H9 (cell line): Measurements from ENCODE around the gene AEN. TPM values are rescaled to one million over a fixed set of nuclear protein-coding genes. Genes with fewer than 3 reads are reported as not detected.

ENCODE experiments used
- DNase-seq: peaks from one replicate; pipeline ENCODE4 v3.0.0-alpha.2; 2017
- H2AFZ ChIP-seq: one replicate; pipeline ENCODE4 v1.6.1; 2013; ENCODE audit warnings: mild to moderate bottlenecking, low read length, control low read depth, moderate library complexity
- H2AK5ac ChIP-seq: 2 replicates; pipeline ENCODE4 v1.6.1; 2013; ENCODE audit warnings: low read length, control low read depth, mixed read lengths; ENCODE audit not compliant: insufficient read length
- H2BK120ac ChIP-seq: one replicate; pipeline ENCODE4 v1.6.1; 2013; ENCODE audit warnings: low read depth, mild to moderate bottlenecking, low read length, control low read depth, inconsistent platforms; ENCODE audit not compliant: poor library complexity, severe bottlenecking
- H2BK12ac ChIP-seq: 2 replicates; pipeline ENCODE4 v1.6.1; 2013; ENCODE audit warnings: low read length, control low read depth, mixed read lengths, low read depth; ENCODE audit not compliant: insufficient read length
- H2BK15ac ChIP-seq: 2 replicates; pipeline ENCODE4 v1.6.1; 2013; ENCODE audit warnings: low read depth, low read length, control low read depth
- H2BK20ac ChIP-seq: one replicate; pipeline ENCODE4 v1.6.1; 2013; ENCODE audit warnings: low read depth, mild to moderate bottlenecking, low read length, control low read depth, inconsistent platforms; ENCODE audit not compliant: poor library complexity, severe bottlenecking
- H2BK5ac ChIP-seq: 2 replicates; pipeline ENCODE4 v1.6.1; 2013; ENCODE audit warnings: low read length, control low read depth, mixed read lengths; ENCODE audit not compliant: insufficient read length
- H3K14ac ChIP-seq: 2 replicates; pipeline ENCODE4 v1.6.1; 2013; ENCODE audit warnings: low read length, control low read depth; ENCODE audit not compliant: insufficient read depth
- H3K18ac ChIP-seq: 2 replicates; pipeline ENCODE4 v1.6.1; 2013; ENCODE audit warnings: low read depth, mild to moderate bottlenecking, mixed read lengths, low read length, control low read depth; ENCODE audit not compliant: insufficient read length
- H3K23ac ChIP-seq: 2 replicates; pipeline ENCODE4 v1.6.1; 2013; ENCODE audit warnings: low read length, control low read depth, mixed read lengths, low read depth; ENCODE audit not compliant: insufficient read length
- H3K23me2 ChIP-seq: 2 replicates; pipeline ENCODE4 v1.6.1; 2013; ENCODE audit warnings: low read depth, mild to moderate bottlenecking, mixed read lengths, low read length, control low read depth; ENCODE audit not compliant: insufficient read length, poor library complexity, severe bottlenecking
- H3K27ac ChIP-seq: 2 replicates; pipeline ENCODE4 v1.5.1; 2013; ENCODE audit warnings: low read length, control low read depth, mixed read lengths, low read depth; ENCODE audit not compliant: insufficient read length
- H3K27me3 ChIP-seq: 2 replicates; pipeline ENCODE4 v1.6.1; 2013; ENCODE audit warnings: low read length, control low read depth, inconsistent platforms; ENCODE audit not compliant: insufficient read depth
- H3K4ac ChIP-seq: 2 replicates; pipeline ENCODE4 v1.6.1; 2013; ENCODE audit warnings: low read depth, mild to moderate bottlenecking, control low read depth, inconsistent platforms, low read length, moderate library complexity
- H3K4me1 ChIP-seq: 2 replicates; pipeline ENCODE4 v1.6.1; 2013; ENCODE audit warnings: low read length, control low read depth, inconsistent platforms; ENCODE audit not compliant: insufficient read depth
- H3K4me2 ChIP-seq: 2 replicates; pipeline ENCODE4 v1.6.1; 2013; ENCODE audit warnings: low read length, control low read depth, mixed read lengths; ENCODE audit not compliant: insufficient read length, insufficient read depth
- H3K56ac ChIP-seq: 2 replicates; pipeline ENCODE4 v1.6.1; 2013; ENCODE audit warnings: low read depth, mild to moderate bottlenecking, mixed read lengths, low read length, control low read depth; ENCODE audit not compliant: insufficient read length
- H3K79me1 ChIP-seq: 2 replicates; pipeline ENCODE4 v1.6.1; 2013; ENCODE audit warnings: low read depth, mild to moderate bottlenecking, moderate library complexity, low read length, control low read depth, inconsistent platforms; ENCODE audit not compliant: insufficient read depth, poor library complexity, severe bottlenecking
- H3K79me2 ChIP-seq: 2 replicates; pipeline ENCODE4 v1.6.1; 2013; ENCODE audit warnings: low read length, control low read depth, inconsistent platforms; ENCODE audit not compliant: insufficient read depth
- H3K9ac ChIP-seq: 2 replicates; pipeline ENCODE4 v1.6.1; 2013; ENCODE audit warnings: low read length, control low read depth, mixed read lengths; ENCODE audit not compliant: insufficient read length; ENCODE audit errors: extremely low read depth
- H3K9me3 ChIP-seq: one replicate; pipeline ENCODE4 v1.6.1; 2013; ENCODE audit warnings: low read depth, low read length, inconsistent platforms; ENCODE audit not compliant: control insufficient read depth
- H3T11ph ChIP-seq: one replicate; pipeline ENCODE4 v1.6.1; 2013; ENCODE audit warnings: mild to moderate bottlenecking, low read length, control low read depth, inconsistent platforms
- H4K20me1 ChIP-seq: one replicate; pipeline ENCODE4 v1.6.1; 2013; ENCODE audit not compliant: control insufficient read depth, insufficient read length, insufficient read depth
- H4K5ac ChIP-seq: 2 replicates; pipeline ENCODE4 v1.6.1; 2013; ENCODE audit warnings: low read depth, mild to moderate bottlenecking, mixed read lengths, low read length, control low read depth; ENCODE audit not compliant: insufficient read length
- H4K8ac ChIP-seq: replicated peaks from 2 replicates; pipeline ENCODE4 v1.6.1; 2013; ENCODE audit warnings: low read length, control low read depth, mixed read lengths, low read depth; ENCODE audit not compliant: insufficient read length
- H4K91ac ChIP-seq: 2 replicates; pipeline ENCODE4 v1.6.1; 2013; ENCODE audit warnings: low read depth, mild to moderate bottlenecking, moderate library complexity, mixed read lengths, low read length, control low read depth; ENCODE audit not compliant: insufficient read length
- H3K27ac Mint-ChIP-seq, 3 experiments: 2 replicates in 2 of 3; 3 replicates in 1 of 3; pipeline ENCODE4 v1.8.0; 2020 to 2021; ENCODE audit warnings: mixed read lengths in 3 of 3, mild to moderate bottlenecking in 1 of 3, moderate library complexity in 1 of 3
- H3K27me3 Mint-ChIP-seq: 2 replicates; pipeline ENCODE4 v1.8.0; 2021; ENCODE audit warnings: low read depth, mild to moderate bottlenecking, moderate library complexity, mixed read lengths
- H3K36me3 Mint-ChIP-seq, 3 experiments: 2 replicates in 2 of 3; 3 replicates in 1 of 3; pipeline ENCODE4 v1.8.0; 2020 to 2021; ENCODE audit warnings: low read depth in 3 of 3, mixed read lengths in 3 of 3; ENCODE audit not compliant: insufficient read depth in 1 of 3
- H3K4me1 Mint-ChIP-seq, 2 experiments: 2 replicates each; pipeline ENCODE4 v1.8.0; 2020; ENCODE audit warnings: mixed read lengths in 2 of 2
- H3K4me3 Mint-ChIP-seq, 2 experiments: 2 replicates in 1 of 2; 3 replicates in 1 of 2; pipeline ENCODE4 v1.8.0; 2020 to 2021; ENCODE audit warnings: mild to moderate bottlenecking in 2 of 2, mixed read lengths in 2 of 2, moderate library complexity in 1 of 2
- H3K9me3 Mint-ChIP-seq, 2 experiments: 2 replicates in 1 of 2; 3 replicates in 1 of 2; pipeline ENCODE4 v1.8.0; 2020; ENCODE audit warnings: mild to moderate bottlenecking in 2 of 2, mixed read lengths in 2 of 2, moderate library complexity in 1 of 2
- WGBS: extraction: QIAGEN DNeasy Blood & Tissue Kit; methylation state at CpG from one replicate; pipeline ENCODE4 v1.1.7; 2013; ENCODE audit warnings: missing lambda C conversion rate, low lambda C conversion rate, mixed read lengths; ENCODE audit not compliant: insufficient read length; ENCODE audit errors: extremely low coverage; 5-methylcytosine and 5-hydroxymethylcytosine counted together
- total RNA-seq: library from RNA; stranded (reverse); gene quantifications from 2 replicates; pipeline ENCODE4 v1.2.1, GENCODE V29; 2021
- TF ChIP-seq, protein P1 (sequence below): fragments of 200-600 bp; sonication (generic); conservative IDR thresholded peaks from 3 replicates; pipeline ENCODE4 v1.8.0; 2021; ENCODE audit warnings: antibody characterized with exemption, mild to moderate bottlenecking

Gene AEN
- total RNA-seq, 1 experiment from 2014 or later = 132 TPM

DNA sequence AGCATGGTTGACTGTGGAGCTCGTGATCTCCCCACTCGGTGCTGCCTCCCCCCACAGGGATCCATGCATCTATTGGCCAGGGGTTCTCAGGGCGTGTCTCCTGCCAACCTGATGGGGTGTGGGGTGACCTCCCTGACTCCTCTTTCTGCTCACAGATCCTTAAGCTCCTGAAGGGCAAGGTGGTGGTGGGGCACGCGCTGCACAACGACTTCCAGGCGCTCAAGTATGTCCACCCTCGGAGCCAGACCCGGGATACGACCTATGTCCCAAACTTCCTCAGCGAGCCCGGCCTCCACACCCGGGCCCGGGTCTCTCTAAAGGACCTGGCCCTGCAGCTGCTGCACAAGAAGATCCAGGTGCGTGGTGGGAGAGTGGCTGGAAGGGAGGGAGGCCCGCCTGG is 7.9 kb downstream of the AEN start:
- Histone ChIP-seq H3K4me2 (no peak overlapping the region), H3K79me2 (peaks cover 32% of the 10 kb centered on the region), H2BK15ac (no peak overlapping the region), H3K23me2 (no peaks in the 10 kb centered on the region), H2BK12ac (no peak overlapping the region), H3K14ac (no peak overlapping the region), H2BK20ac (no peak overlapping the region), H4K20me1 (peaks cover 5% of the 10 kb centered on the region), H3K79me1 (peaks cover 8% of the 10 kb centered on the region), H2BK120ac (no peak overlapping the region), H3K23ac (no peak overlapping the region), H3K4ac (no peak overlapping the region), H3K27ac (no peak overlapping the region), H3K27me3 (no peaks in the 10 kb centered on the region), H2BK5ac (no peak overlapping the region), H3K9ac (no peak overlapping the region), H4K91ac (no peak overlapping the region), H2AK5ac (no peak overlapping the region), H3K4me1 (peaks cover under 1% of the 10 kb centered on the region; the same call in 1 of the 2 replicates), H4K8ac (no peak overlapping the region), H2AFZ (no peak overlapping the region), H3K9me3 (no peaks in the 10 kb centered on the region), H4K5ac (no peak overlapping the region), H3K56ac (no peak overlapping the region), H3K18ac (no peak overlapping the region), H3T11ph (no peak overlapping the region)
- no CpG with 5 or more reads among the region's 16 CpGs for WGBS
- DNase-seq = no peak
- Mint-ChIP-seq H3K4me3 (no peak overlapping the region), H3K4me1 (peaks cover 16 to 23% of the 10 kb centered on the region in 2 experiments), H3K36me3 (peaks cover 48 to 92% (median 80%) of the 10 kb centered on the region in 3 experiments; a peak in 6 of 7 replicates), H3K9me3 (no peaks in the 10 kb centered on the region), H3K27me3 (no peaks in the 10 kb centered on the region; the same call in 1 of the 2 replicates), H3K27ac (peak overlapping the region in 1 of 3 experiments; percentile 32; a peak in 1 of 7 replicates)
- TF ChIP-seq, protein P1, sequence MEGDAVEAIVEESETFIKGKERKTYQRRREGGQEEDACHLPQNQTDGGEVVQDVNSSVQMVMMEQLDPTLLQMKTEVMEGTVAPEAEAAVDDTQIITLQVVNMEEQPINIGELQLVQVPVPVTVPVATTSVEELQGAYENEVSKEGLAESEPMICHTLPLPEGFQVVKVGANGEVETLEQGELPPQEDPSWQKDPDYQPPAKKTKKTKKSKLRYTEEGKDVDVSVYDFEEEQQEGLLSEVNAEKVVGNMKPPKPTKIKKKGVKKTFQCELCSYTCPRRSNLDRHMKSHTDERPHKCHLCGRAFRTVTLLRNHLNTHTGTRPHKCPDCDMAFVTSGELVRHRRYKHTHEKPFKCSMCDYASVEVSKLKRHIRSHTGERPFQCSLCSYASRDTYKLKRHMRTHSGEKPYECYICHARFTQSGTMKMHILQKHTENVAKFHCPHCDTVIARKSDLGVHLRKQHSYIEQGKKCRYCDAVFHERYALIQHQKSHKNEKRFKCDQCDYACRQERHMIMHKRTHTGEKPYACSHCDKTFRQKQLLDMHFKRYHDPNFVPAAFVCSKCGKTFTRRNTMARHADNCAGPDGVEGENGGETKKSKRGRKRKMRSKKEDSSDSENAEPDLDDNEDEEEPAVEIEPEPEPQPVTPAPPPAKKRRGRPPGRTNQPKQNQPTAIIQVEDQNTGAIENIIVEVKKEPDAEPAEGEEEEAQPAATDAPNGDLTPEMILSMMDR = no peak
